ENCODE results near the gene ASB17.
"Not testable (repeated sequence)": the region's sequence is repeated elsewhere in the genome, so short reads cannot be mapped to it uniquely, and the experiment has no call there.

Gene ASB17

GRCh38 chr1:75932304-75932703 lies at the start of gene ASB17:
ASB17 (minus strand) TSS chr1:75932404; CDS start chr1:75932291, 113 bp downstream.
- DNase-seq (ENCODE audit: low read depth in 1 of 2, low spot score in 1 of 2) = no peak
- no peak for TF ChIP-seq JUND (IDR thresholded peaks at IDR 0.05; ENCODE audit: low read depth)
- in situ Hi-C loops (cut with HindIII; ENCODE audit: low pct_unique_long_range_greater_than_20kb, low sequenced_read_pairs) = no loop called here

GRCh38 chr1:75980972-75981897 lies 49.0 kb upstream of the ASB17 start:
- TF ChIP-seq JUND (IDR thresholded peaks at IDR 0.05; ENCODE audit: low read depth) = no peak
- no peak for DNase-seq (ENCODE audit: low read depth in 1 of 2, low spot score in 1 of 2)
- in situ Hi-C loops (cut with HindIII; ENCODE audit: low pct_unique_long_range_greater_than_20kb, low sequenced_read_pairs) = no loop called here

- DNase-seq (ENCODE audit: low read depth in 1 of 2, low spot score in 1 of 2) = no peak
- no peak for TF ChIP-seq JUND (IDR thresholded peaks at IDR 0.05; ENCODE audit: low read depth)
- in situ Hi-C loops (cut with HindIII; ENCODE audit: low pct_unique_long_range_greater_than_20kb, low sequenced_read_pairs) = no loop called here
Measured at GRCh38 chr1:75970631-75971030, 38.4 kb upstream of the ASB17 start.

GRCh38 chr1:75969550-75969949 lies 37.3 kb upstream of the ASB17 start:
- no peak for TF ChIP-seq JUND (IDR thresholded peaks at IDR 0.05; ENCODE audit: low read depth)
- in situ Hi-C loops (cut with HindIII; ENCODE audit: low pct_unique_long_range_greater_than_20kb, low sequenced_read_pairs) = no loop called here
- DNase-seq (ENCODE audit: low read depth in 1 of 2, low spot score in 1 of 2) = no peak

- TF ChIP-seq JUND (IDR thresholded peaks at IDR 0.05; ENCODE audit: low read depth) = no peak
- no peak for DNase-seq (ENCODE audit: low read depth in 1 of 2, low spot score in 1 of 2)
- in situ Hi-C loops (cut with HindIII; ENCODE audit: low pct_unique_long_range_greater_than_20kb, low sequenced_read_pairs) = no loop called here
Measured at GRCh38 chr1:75967719-75968118, 35.5 kb upstream of the ASB17 start.

GRCh38 chr1:75964760-75965408 lies 32.7 kb upstream of the ASB17 start:
- no peak for DNase-seq (ENCODE audit: low read depth in 1 of 2, low spot score in 1 of 2)
- TF ChIP-seq JUND (IDR thresholded peaks at IDR 0.05; ENCODE audit: low read depth) = no peak
- in situ Hi-C loops (cut with HindIII; ENCODE audit: low pct_unique_long_range_greater_than_20kb, low sequenced_read_pairs) = no loop called here

GRCh38 chr1:75964110-75964759 lies 32.0 kb upstream of the ASB17 start:
- in situ Hi-C loops (cut with HindIII; ENCODE audit: low pct_unique_long_range_greater_than_20kb, low sequenced_read_pairs); DNase-seq (ENCODE audit: low read depth in 1 of 2, low spot score in 1 of 2): not testable (repeated sequence)

GRCh38 chr1:75954586-75954985 lies 22.4 kb upstream of the ASB17 start:
- in situ Hi-C loops (cut with HindIII; ENCODE audit: low pct_unique_long_range_greater_than_20kb, low sequenced_read_pairs) = no loop called here

GRCh38 chr1:75953461-75953860 lies 21.3 kb upstream of the ASB17 start:
- DNase-seq (ENCODE audit: low read depth in 1 of 2, low spot score in 1 of 2) = no peak
- in situ Hi-C loops (cut with HindIII; ENCODE audit: low pct_unique_long_range_greater_than_20kb, low sequenced_read_pairs) = no loop called here
- TF ChIP-seq JUND (IDR thresholded peaks at IDR 0.05; ENCODE audit: low read depth) = no peak

More at GRCh38 chr1:75954586-75954985, 22.4 kb upstream of the ASB17 start:
- DNase-seq (ENCODE audit: low read depth in 1 of 2, low spot score in 1 of 2) = no peak
- TF ChIP-seq JUND (IDR thresholded peaks at IDR 0.05; ENCODE audit: low read depth) = no peak

GRCh38 chr1:75952016-75952415 lies 19.8 kb upstream of the ASB17 start:
- TF ChIP-seq JUND (IDR thresholded peaks at IDR 0.05; ENCODE audit: low read depth) = no peak
- in situ Hi-C loops (cut with HindIII; ENCODE audit: low pct_unique_long_range_greater_than_20kb, low sequenced_read_pairs) = no loop called here

GRCh38 chr1:75950176-75950575 lies 18.0 kb upstream of the ASB17 start:
- DNase-seq (ENCODE audit: low read depth in 1 of 2, low spot score in 1 of 2) = no peak
- TF ChIP-seq JUND (IDR thresholded peaks at IDR 0.05; ENCODE audit: low read depth) = no peak
- in situ Hi-C loops (cut with HindIII; ENCODE audit: low pct_unique_long_range_greater_than_20kb, low sequenced_read_pairs) = no loop called here

More at GRCh38 chr1:75952016-75952415, 19.8 kb upstream of the ASB17 start:
- DNase-seq (ENCODE audit: low read depth in 1 of 2, low spot score in 1 of 2) = no peak

- in situ Hi-C loops (cut with HindIII; ENCODE audit: low pct_unique_long_range_greater_than_20kb, low sequenced_read_pairs); DNase-seq (ENCODE audit: low read depth in 1 of 2, low spot score in 1 of 2): not testable (repeated sequence)
Measured at GRCh38 chr1:75943037-75943436, 10.8 kb upstream of the ASB17 start.

GRCh38 chr1:75937034-75937433 lies 4.8 kb upstream of the ASB17 start:
- in situ Hi-C loops (cut with HindIII; ENCODE audit: low pct_unique_long_range_greater_than_20kb, low sequenced_read_pairs) = no loop called here
- DNase-seq (ENCODE audit: low read depth in 1 of 2, low spot score in 1 of 2) = no peak
- TF ChIP-seq JUND (IDR thresholded peaks at IDR 0.05; ENCODE audit: low read depth) = no peak

Measured in T47D (cell line).